Measurements from ENCODE around the gene ZNF740.

DNA sequence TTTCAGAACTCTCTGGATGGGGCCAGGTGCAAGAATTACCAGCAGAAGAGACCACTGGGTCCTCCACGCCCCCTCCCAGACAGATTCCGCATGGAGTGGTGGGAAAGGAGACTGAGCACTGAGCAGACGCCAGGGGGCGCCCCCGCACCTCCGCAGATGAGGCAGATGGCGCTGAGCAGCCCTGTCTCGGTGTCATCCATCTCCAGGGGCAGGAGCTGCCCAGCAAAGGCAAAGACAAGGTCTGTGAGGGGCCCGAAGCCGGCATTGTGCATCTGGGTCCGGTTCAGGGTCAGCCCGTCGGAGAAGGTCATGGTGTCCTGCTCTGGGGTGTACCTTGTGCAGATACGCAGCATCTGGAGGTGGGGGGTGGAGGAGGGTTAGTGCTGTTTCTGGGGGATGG is 32.8 kb downstream of the ZNF740 start:
- TF ChIP-seq FOXM1 (IDR thresholded peaks at IDR 0.05; ENCODE audit: borderline replicate concordance, low read depth) (no peak), TEAD4 (IDR thresholded peaks at IDR 0.05) (no peak)

All from Ishikawa (cell line).